IMR-90 (cell line): ENCODE data around the gene NT5DC3. TPM values are rescaled to one million over a fixed set of nuclear protein-coding genes. Genes with fewer than 3 reads are reported as not detected.

ENCODE experiments used
- ATAC-seq: fragments of 200-7000 bp; cut with Tn5 transposase; 2 replicates; pipeline ENCODE4 v1.9.1; 2020; ENCODE audit warnings: low read depth, mild to moderate bottlenecking, moderate library complexity
- BruUV-seq: library from RNA; stranded (reverse); fragments of 400-500 nt; replicated peaks from 2 replicates; lab custom pipeline; 2021; lab: Mats Ljungman, UMichigan
- CTCF ChIA-PET: fragments of 300-600 bp; formaldehyde crosslinking; extraction: SDS; loops from one replicate; lab custom pipeline; 2021; ENCODE audit warnings: antibody characterized with exemption; lab: Yijun Ruan, JAX
- POLR2A ChIA-PET: fragments of 300-600 bp; sonication (Branson Sonifier 250); formaldehyde crosslinking; loops from one replicate; lab custom pipeline; 2022; ENCODE audit warnings: antibody characterized with exemption; ENCODE audit not compliant: unreplicated experiment; lab: Charles Lee
- DNase-seq: peaks from one replicate; pipeline ENCODE4 v3.0.0; 2013
- H2AFZ ChIP-seq: replicated peaks from 2 replicates; pipeline ENCODE3; 2013; ENCODE audit warnings: low read length, mild to moderate bottlenecking; ENCODE audit not compliant: poor library complexity
- H2AK5ac ChIP-seq: 2 replicates; pipeline ENCODE4 v1.6.1; 2013; ENCODE audit warnings: low read depth, low read length, inconsistent platforms
- H2AK9ac ChIP-seq: replicated peaks from 2 replicates; pipeline ENCODE3; 2013; ENCODE audit warnings: mild to moderate bottlenecking, low read depth, low read length, moderate library complexity; ENCODE audit not compliant: poor library complexity
- H2BK120ac ChIP-seq: 2 replicates; pipeline ENCODE4 v1.6.1; 2013; ENCODE audit warnings: low read depth, low read length, inconsistent platforms
- H2BK15ac ChIP-seq: 3 replicates; pipeline ENCODE4 v1.6.1; 2013; ENCODE audit warnings: low read depth, low read length, inconsistent platforms
- H2BK20ac ChIP-seq: 2 replicates; pipeline ENCODE4 v1.6.1; 2013; ENCODE audit warnings: low read depth, mild to moderate bottlenecking, inconsistent platforms, low read length, moderate library complexity
- H2BK5ac ChIP-seq: 2 replicates; pipeline ENCODE4 v1.6.1; 2013; ENCODE audit warnings: mild to moderate bottlenecking, low read depth, low read length, inconsistent platforms; ENCODE audit not compliant: poor library complexity, severe bottlenecking
- H3K14ac ChIP-seq: replicated peaks from 2 replicates; pipeline ENCODE4 v1.6.1; 2013; ENCODE audit warnings: low read depth, low read length, inconsistent platforms
- H3K18ac ChIP-seq: 2 replicates; pipeline ENCODE4 v1.6.1; 2013; ENCODE audit warnings: low read depth, low read length, control low read depth
- H3K23ac ChIP-seq: 2 replicates; pipeline ENCODE4 v1.6.1; 2013; ENCODE audit warnings: low read depth, low read length, inconsistent platforms
- H3K27ac ChIP-seq: 2 replicates; pipeline ENCODE4 v1.5.1; 2013; ENCODE audit warnings: mild to moderate bottlenecking, control low read depth, low read length; ENCODE audit not compliant: insufficient read depth
- H3K27me3 ChIP-seq: 2 replicates; pipeline ENCODE4 v1.6.1; 2013; ENCODE audit warnings: low read length; ENCODE audit not compliant: control insufficient read depth, insufficient read depth
- H3K36me3 ChIP-seq: 2 replicates; pipeline ENCODE4 v1.6.1; 2013; ENCODE audit warnings: low read length, mixed read lengths; ENCODE audit not compliant: control insufficient read depth, insufficient read depth
- H3K4ac ChIP-seq: 2 replicates; pipeline ENCODE4 v1.6.1; 2013; ENCODE audit warnings: low read depth, low read length, inconsistent platforms
- H3K4me1 ChIP-seq: 2 replicates; pipeline ENCODE4 v1.6.1; 2013; ENCODE audit warnings: low read length, mixed read lengths; ENCODE audit not compliant: control insufficient read depth, insufficient read depth
- H3K4me2 ChIP-seq: 2 replicates; pipeline ENCODE4 v1.6.1; 2013; ENCODE audit warnings: low read depth, mild to moderate bottlenecking, control low read depth, low read length, moderate library complexity
- H3K4me3 ChIP-seq: 2 replicates; pipeline ENCODE4 v1.5.1; 2013; ENCODE audit warnings: low read depth, mild to moderate bottlenecking, control low read depth, low read length, moderate library complexity; ENCODE audit not compliant: insufficient read depth
- H3K56ac ChIP-seq: 2 replicates; pipeline ENCODE4 v1.6.1; 2013; ENCODE audit warnings: low read length, inconsistent platforms; ENCODE audit not compliant: insufficient read depth; ENCODE audit errors: extremely low read depth
- H3K79me1 ChIP-seq, 2 experiments: 2 replicates each; pipeline ENCODE4 v1.6.1; 2013; ENCODE audit warnings: low read length in 2 of 2, inconsistent platforms in 1 of 2, low read depth in 1 of 2
- H3K9ac ChIP-seq: 2 replicates; pipeline ENCODE4 v1.6.1; 2013; ENCODE audit warnings: low read depth, low read length, control low read depth
- H3K9me1 ChIP-seq: 2 replicates; pipeline ENCODE4 v1.6.1; 2013; ENCODE audit warnings: low read length, inconsistent platforms; ENCODE audit not compliant: insufficient read depth
- H3K9me3 ChIP-seq: 2 replicates; pipeline ENCODE4 v1.6.1; 2013; ENCODE audit warnings: low read length; ENCODE audit not compliant: control insufficient read depth, insufficient read depth
- H4K20me1 ChIP-seq: 2 replicates; pipeline ENCODE4 v1.6.1; 2013; ENCODE audit warnings: low read length, inconsistent platforms; ENCODE audit not compliant: insufficient read depth
- H4K5ac ChIP-seq: 2 replicates; pipeline ENCODE4 v1.6.1; 2013; ENCODE audit warnings: mild to moderate bottlenecking, low read depth, low read length, control low read depth
- H4K8ac ChIP-seq, 2 experiments: 2 replicates each; pipeline ENCODE4 v1.6.1; 2013; ENCODE audit warnings: low read depth in 2 of 2, low read length in 2 of 2, control low read depth in 1 of 2, inconsistent platforms in 1 of 2
- H4K91ac ChIP-seq: 2 replicates; pipeline ENCODE4 v1.6.1; 2013; ENCODE audit warnings: low read depth, low read length, inconsistent platforms; ENCODE audit not compliant: insufficient read depth
- CEBPB ChIP-seq: IDR thresholded peaks from 2 replicates; pipeline ENCODE4 v1.6.1; 2012; ENCODE audit warnings: low read depth, low read length, improper control_type of control experiment
- CHD1 ChIP-seq: IDR thresholded peaks from 2 replicates; pipeline ENCODE4 v1.6.1; 2012; ENCODE audit warnings: low read depth, low read length, improper control_type of control experiment
- MAZ ChIP-seq: IDR thresholded peaks from 2 replicates; pipeline ENCODE4 v1.6.1; 2012; ENCODE audit warnings: low read depth, mild to moderate bottlenecking, low read length, improper control_type of control experiment, moderate library complexity, borderline replicate concordance
- RCOR1 ChIP-seq: IDR thresholded peaks from 2 replicates; pipeline ENCODE4 v1.6.1; 2012; ENCODE audit warnings: mild to moderate bottlenecking, low read length, improper control_type of control experiment; ENCODE audit not compliant: insufficient replicate concordance
- SMC3 ChIP-seq: fragments of 150-350 bp; IDR thresholded peaks from 2 replicates; pipeline ENCODE4 v1.6.1; 2016; ENCODE audit warnings: low read depth, mild to moderate bottlenecking, antibody characterized with exemption, low read length, moderate library complexity
- WGBS, 2 experiments: methylation state at CpG; one replicate each; pipeline versions ENCODE4 v1.1.5 to v1.1.7; 2013; ENCODE audit warnings: missing lambda C conversion rate in 2 of 2; ENCODE audit not compliant: insufficient read length in 1 of 2; ENCODE audit errors: extremely low coverage in 2 of 2; 5-methylcytosine and 5-hydroxymethylcytosine counted together
- dilution Hi-C: fragments of 300-500 bp; cut with HindIII; formaldehyde crosslinking; loops from one replicate; pipeline ENCODE4 v1.14.3; 2018; ENCODE audit warnings: low sequenced_read_pairs; ENCODE audit not compliant: unreplicated experiment
- in situ Hi-C: fragments of 300-500 bp; cut with MboI; formaldehyde crosslinking; loops from 3 replicates; pipeline ENCODE4 v1.14.3; 2019; ENCODE audit warnings: low sequenced_read_pairs, inconsistent platforms, mixed read lengths
- intact Hi-C: fragments of 100-400 bp; cut with micrococcal nuclease; formaldehyde crosslinking; loops from 2 replicates; pipeline ENCODE4 v1.10.0; 2022
- polyA plus RNA-seq, 3 experiments: library from polyadenylated mRNA; depleted of rRNA; stranded (reverse); fragments of >200 nt; gene quantifications; 2 replicates each; pipeline ENCODE4 v1.2.3, GENCODE V29; 2012; ENCODE audit warnings: low replicate concordance in 1 of 3
- total RNA-seq: library from RNA; depleted of rRNA; stranded (reverse); fragments of >200 nt; gene quantifications from 2 replicates; pipeline ENCODE4 v1.2.3, GENCODE V29; 2012
- TF ChIP-seq, protein P1 (sequence below): conservative IDR thresholded peaks from 2 replicates; pipeline ENCODE4 v1.5.1; 2012; ENCODE audit warnings: mild to moderate bottlenecking, low read depth, low read length, improper control_type of control experiment
- TF ChIP-seq, protein P2 (sequence below): fragments of 150-350 bp; IDR thresholded peaks from 2 replicates; pipeline ENCODE4 v1.6.1; 2017; ENCODE audit warnings: mild to moderate bottlenecking, antibody characterized with exemption, low read length, low read depth
- TF ChIP-seq, protein P3 (sequence below): fragments of 150-350 bp; IDR thresholded peaks from 2 replicates; pipeline ENCODE4 v1.6.1; 2016; ENCODE audit warnings: low read depth, mild to moderate bottlenecking, low read length, moderate library complexity, borderline replicate concordance

The NT5DC3 gene
- total and polyA plus RNA-seq, 2 of the 4 experiments (the other 2 are of a cell fraction) = 7.3 to 17.6 TPM

DNA sequence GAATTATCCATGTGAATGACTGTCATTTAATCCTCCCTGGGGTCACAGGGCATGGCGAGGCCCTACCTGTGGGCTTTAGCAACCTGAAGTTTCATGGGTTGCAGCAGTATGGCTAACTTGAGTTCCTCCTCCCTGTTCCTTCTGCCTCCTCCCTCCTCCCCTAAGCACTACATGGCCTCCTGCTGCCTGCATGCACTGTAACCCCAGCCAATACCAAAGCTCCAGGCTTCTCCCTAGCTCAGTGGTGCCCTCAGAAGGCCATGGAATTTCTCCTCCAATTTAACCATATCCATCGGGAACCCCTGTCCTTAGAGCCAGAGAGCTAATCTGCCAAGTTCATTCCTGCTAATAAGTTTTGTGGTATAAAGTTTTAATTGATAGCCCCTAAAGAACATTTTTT is 95.1 kb downstream of the NT5DC3 start:
- dilution Hi-C loops = no loop called here
- intact Hi-C loops = no loop called here
- in situ Hi-C loops = no loop called here

More for the DNA sequence above, 95.1 kb downstream of the NT5DC3 start:
- Histone ChIP-seq H3K27ac (no peak overlapping the region), H2AK9ac (no peak overlapping the region), H3K9ac (no peak overlapping the region), H3K14ac (no peak overlapping the region), H2BK120ac (no peak overlapping the region), H3K56ac (no peak overlapping the region), H3K4ac (no peak overlapping the region), H2AFZ (no peak overlapping the region), H4K20me1 (no peaks in the 10 kb centered on the region), H2BK20ac (no peak overlapping the region), H3K4me3 (no peak overlapping the region), H3K9me1 (no peaks in the 10 kb centered on the region), H3K4me1 (no peaks in the 10 kb centered on the region), H4K5ac (no peak overlapping the region), H2BK5ac (no peak overlapping the region), H2BK15ac (no peak overlapping the region), H3K4me2 (no peak overlapping the region), H3K23ac (no peak overlapping the region), H3K36me3 (no peaks in the 10 kb centered on the region), H4K8ac (no peak overlapping the region), H3K27me3 (no peaks in the 10 kb centered on the region), H3K18ac (no peak overlapping the region), H2AK5ac (no peak overlapping the region), H3K9me3 (no peaks in the 10 kb centered on the region), H4K91ac (no peak overlapping the region), H3K79me1 (no peaks in the 10 kb centered on the region)
- ATAC-seq = no peak; the same call in 1 of the 2 replicates
- CTCF ChIA-PET = no interaction called here
- TF ChIP-seq CEBPB (no peak), SMC3 (no peak), RCOR1 (no peak), MAZ (no peak), CHD1 (no peak)
- TF ChIP-seq, protein P1, sequence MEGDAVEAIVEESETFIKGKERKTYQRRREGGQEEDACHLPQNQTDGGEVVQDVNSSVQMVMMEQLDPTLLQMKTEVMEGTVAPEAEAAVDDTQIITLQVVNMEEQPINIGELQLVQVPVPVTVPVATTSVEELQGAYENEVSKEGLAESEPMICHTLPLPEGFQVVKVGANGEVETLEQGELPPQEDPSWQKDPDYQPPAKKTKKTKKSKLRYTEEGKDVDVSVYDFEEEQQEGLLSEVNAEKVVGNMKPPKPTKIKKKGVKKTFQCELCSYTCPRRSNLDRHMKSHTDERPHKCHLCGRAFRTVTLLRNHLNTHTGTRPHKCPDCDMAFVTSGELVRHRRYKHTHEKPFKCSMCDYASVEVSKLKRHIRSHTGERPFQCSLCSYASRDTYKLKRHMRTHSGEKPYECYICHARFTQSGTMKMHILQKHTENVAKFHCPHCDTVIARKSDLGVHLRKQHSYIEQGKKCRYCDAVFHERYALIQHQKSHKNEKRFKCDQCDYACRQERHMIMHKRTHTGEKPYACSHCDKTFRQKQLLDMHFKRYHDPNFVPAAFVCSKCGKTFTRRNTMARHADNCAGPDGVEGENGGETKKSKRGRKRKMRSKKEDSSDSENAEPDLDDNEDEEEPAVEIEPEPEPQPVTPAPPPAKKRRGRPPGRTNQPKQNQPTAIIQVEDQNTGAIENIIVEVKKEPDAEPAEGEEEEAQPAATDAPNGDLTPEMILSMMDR = no peak
- TF ChIP-seq, protein P2, sequence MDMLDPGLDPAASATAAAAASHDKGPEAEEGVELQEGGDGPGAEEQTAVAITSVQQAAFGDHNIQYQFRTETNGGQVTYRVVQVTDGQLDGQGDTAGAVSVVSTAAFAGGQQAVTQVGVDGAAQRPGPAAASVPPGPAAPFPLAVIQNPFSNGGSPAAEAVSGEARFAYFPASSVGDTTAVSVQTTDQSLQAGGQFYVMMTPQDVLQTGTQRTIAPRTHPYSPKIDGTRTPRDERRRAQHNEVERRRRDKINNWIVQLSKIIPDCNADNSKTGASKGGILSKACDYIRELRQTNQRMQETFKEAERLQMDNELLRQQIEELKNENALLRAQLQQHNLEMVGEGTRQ = no peak
- TF ChIP-seq, protein P3, sequence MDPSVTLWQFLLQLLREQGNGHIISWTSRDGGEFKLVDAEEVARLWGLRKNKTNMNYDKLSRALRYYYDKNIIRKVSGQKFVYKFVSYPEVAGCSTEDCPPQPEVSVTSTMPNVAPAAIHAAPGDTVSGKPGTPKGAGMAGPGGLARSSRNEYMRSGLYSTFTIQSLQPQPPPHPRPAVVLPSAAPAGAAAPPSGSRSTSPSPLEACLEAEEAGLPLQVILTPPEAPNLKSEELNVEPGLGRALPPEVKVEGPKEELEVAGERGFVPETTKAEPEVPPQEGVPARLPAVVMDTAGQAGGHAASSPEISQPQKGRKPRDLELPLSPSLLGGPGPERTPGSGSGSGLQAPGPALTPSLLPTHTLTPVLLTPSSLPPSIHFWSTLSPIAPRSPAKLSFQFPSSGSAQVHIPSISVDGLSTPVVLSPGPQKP = no peak
- DNase-seq = no peak
- no TSS peak for BruUV-seq
- WGBS, 2 experiments = no CpG with 5 or more reads among the region's 2 CpGs
- POLR2A ChIA-PET = no interaction called here
